GM19240 (cell line): ENCODE data around the gene ENOSF1.

Source experiments
- DNase-seq: peaks from one replicate; pipeline ENCODE4 v3.0.0; 2011; ENCODE audit warnings: low spot score; ENCODE audit not compliant: insufficient read length

ENOSF1 gene

GRCh38 chr18:673317-673716, 39.1 kb downstream of the ENOSF1 start:
- DNase-seq = no peak

GRCh38 chr18:671405-671804, 41.0 kb downstream of the ENOSF1 start:
- DNase-seq = no peak

- no peak for DNase-seq
These were observed 41.9 kb downstream of the ENOSF1 start for GRCh38 chr18:670522-670921.

GRCh38 chr18:669077-669476, 43.4 kb downstream of the ENOSF1 start:
- DNase-seq = no peak

- DNase-seq = no peak
These were observed 44.2 kb downstream of the ENOSF1 start for GRCh38 chr18:668260-668659.

GRCh38 chr18:666628-667027, 45.8 kb downstream of the ENOSF1 start:
- no peak for DNase-seq

- no peak for DNase-seq
These were observed 46.3 kb downstream of the ENOSF1 start for GRCh38 chr18:666177-666576.

- DNase-seq = no peak
These were observed 50.2 kb downstream of the ENOSF1 start for GRCh38 chr18:662197-662596.

- DNase-seq = no peak
These were observed 52.8 kb downstream of the ENOSF1 start for GRCh38 chr18:659597-659996.

GRCh38 chr18:658947-659533, 53.4 kb downstream of the ENOSF1 start:
- no peak for DNase-seq

GRCh38 chr18:658001-658946, 54.2 kb downstream of the ENOSF1 start:
- DNase-seq = peak; percentile 46

- DNase-seq = no peak
These were observed 55.0 kb downstream of the ENOSF1 start, which contains the start of gene TYMS for GRCh38 chr18:657311-658000. TYMS (plus strand) TSS chr18:657653; CDS start chr18:657743, 90 bp downstream.

- DNase-seq = no peak
These were observed 57.0 kb downstream of the ENOSF1 start for GRCh38 chr18:655445-655844.

- DNase-seq = no peak
These were observed 57.8 kb downstream of the ENOSF1 start for GRCh38 chr18:654601-655000.

GRCh38 chr18:653512-653911, 58.9 kb downstream of the ENOSF1 start:
- no peak for DNase-seq

- DNase-seq = no peak
These were observed 60.3 kb downstream of the ENOSF1 start for GRCh38 chr18:652131-652530.

- DNase-seq = no peak
These were observed 62.0 kb downstream of the ENOSF1 start for GRCh38 chr18:650428-650858.

GRCh38 chr18:649341-649740, 63.1 kb downstream of the ENOSF1 start:
- DNase-seq = no peak

- no peak for DNase-seq
These were observed 65.1 kb downstream of the ENOSF1 start for GRCh38 chr18:647304-647703.

- DNase-seq = no peak
These were observed 67.9 kb downstream of the ENOSF1 start for GRCh38 chr18:644395-645004.

- no peak for DNase-seq
These were observed 71.2 kb downstream of the ENOSF1 start for GRCh38 chr18:641224-641623.

GRCh38 chr18:635171-635570, 77.3 kb downstream of the ENOSF1 start:
- DNase-seq = no peak
